Measurements from ENCODE around the gene HMOX1. TPM values are rescaled to one million over a fixed set of nuclear protein-coding genes. Genes with fewer than 3 reads are reported as not detected.
A peak's percentile ranks its signal among the peaks of the same experiment; 100 is the strongest.

Gene HMOX1
- total and polyA plus RNA-seq, 2 of the 13 experiments (the other 11 are each of a cell fraction or from before 2014, with no cell fraction given): 53.6 to 67.4 TPM

GRCh38 chr22:35380537-35381423 is at the start of gene HMOX1 (continued):
- TF ChIP-seq ZNF780A (CRISPR knock-in tag; IDR thresholded peaks at IDR 0.05): no peak
- peak; percentile 95 for TF ChIP-seq ZNF205 (CRISPR knock-in tag; IDR thresholded peaks at IDR 0.05)
- peak; percentile 89 for TF ChIP-seq ARNTL (CRISPR knock-in tag; IDR thresholded peaks at IDR 0.05)
- TF ChIP-seq MYPOP (CRISPR knock-in tag; IDR thresholded peaks at IDR 0.05): peak; percentile 57; the same call in 1 of the 2 replicates
- no peak for TF ChIP-seq HDAC6 (IDR thresholded peaks at IDR 0.05; ENCODE audit: low read depth, low read length)
- TF ChIP-seq ZNF788 (CRISPR knock-in tag; IDR thresholded peaks at IDR 0.05; ENCODE audit: borderline replicate concordance): peak; percentile 54; the same call in 1 of the 2 replicates
- TF ChIP-seq ZNF446 (CRISPR knock-in tag; IDR thresholded peaks at IDR 0.05): no peak
- peak; percentile 93 for TF ChIP-seq ZNF646 (CRISPR knock-in tag; IDR thresholded peaks at IDR 0.05)
- peak; percentile 64; the same call in 1 of the 2 replicates for TF ChIP-seq TFDP1 (CRISPR knock-in tag; IDR thresholded peaks at IDR 0.05; ENCODE audit: borderline replicate concordance)
- TF ChIP-seq TEAD3 (CRISPR knock-in tag; optimal IDR thresholded peaks at IDR 0.05; ENCODE audit: borderline replicate concordance): no peak
- TF ChIP-seq ARNT (IDR thresholded peaks at IDR 0.05): no peak
- peak; percentile 94 for TF ChIP-seq HNRNPK (IDR thresholded peaks at IDR 0.05; ENCODE audit: low read depth, low read length, poor library complexity, severe bottlenecking)
- peak; percentile 100 for TF ChIP-seq TFAP4 (IDR thresholded peaks at IDR 0.05; ENCODE audit: borderline replicate concordance, low read depth)
- TF ChIP-seq HMGXB3 (CRISPR knock-in tag; IDR thresholded peaks at IDR 0.05; ENCODE audit: borderline replicate concordance): peak; percentile 33; the same call in 1 of the 2 replicates
